Loucy (cell line): Measurements from ENCODE around the gene DRAXIN.

Experiments used
- CTCF ChIP-seq: fragments of 200-600 bp; sonication (generic); conservative IDR thresholded peaks from 2 replicates; pipeline ENCODE4 v1.5.1; 2014; ENCODE audit warnings: mild to moderate bottlenecking, antibody characterized with exemption, low read length
- EZH2phosphoT487 ChIP-seq: fragments of 200-600 bp; IDR thresholded peaks from 2 replicates; pipeline ENCODE4 v1.6.1; 2018; ENCODE audit warnings: antibody characterized with exemption, mild to moderate bottlenecking, moderate library complexity, borderline replicate concordance

- TF ChIP-seq CTCF (no peak), EZH2phosphoT487 (no peak)
Measured at GRCh38 chr1:11753555-11754208, 62.2 kb downstream of the DRAXIN start.
